ENCODE measurements around the gene TRPC4. TPM values are rescaled to one million over a fixed set of nuclear protein-coding genes. Genes with fewer than 3 reads are reported as not detected.

TRPC4 gene
- total RNA-seq, 4 donors from 2014 or later: 0.33 to 4.2 (median 0.46) TPM; not detected in 1

DNA sequence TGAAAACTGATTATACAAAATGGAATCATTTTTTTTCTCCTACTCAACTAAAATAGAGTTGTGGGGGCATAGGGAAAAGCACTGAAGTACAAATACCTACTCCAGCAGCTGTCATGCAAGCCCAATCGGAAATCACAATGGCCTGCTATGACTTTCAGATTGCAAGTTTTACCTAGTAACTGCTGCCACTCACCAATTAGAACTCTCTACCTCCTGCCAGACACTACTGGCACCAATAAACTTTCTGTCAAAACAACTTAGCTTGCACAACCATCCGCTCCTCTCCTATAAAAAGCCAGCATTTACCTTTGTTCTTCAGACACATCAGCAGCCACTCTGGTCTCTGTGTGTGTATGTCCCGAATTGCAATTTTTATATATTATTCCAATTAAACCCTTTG is 9.3 kb upstream of the TRPC4 start:
- intact Hi-C loops (cut with DNase I): no loop called here
- no peak overlapping the region for H3K27ac ChIP-seq (replicated peaks in 1 of 4)
- no peaks in the 10 kb centered on the region for H3K27me3 ChIP-seq
- DNase-seq (ENCODE audit: extremely low spot score): no peak
- no peaks in the 10 kb centered on the region for H3K9me3 ChIP-seq
- TF ChIP-seq POLR2AphosphoS5 (IDR thresholded peaks at IDR 0.05) (no peak), EP300 (IDR thresholded peaks at IDR 0.05) (no peak), POLR2A (IDR thresholded peaks at IDR 0.05; ENCODE audit: low read depth) (no peak)
- TF ChIP-seq, protein P1, sequence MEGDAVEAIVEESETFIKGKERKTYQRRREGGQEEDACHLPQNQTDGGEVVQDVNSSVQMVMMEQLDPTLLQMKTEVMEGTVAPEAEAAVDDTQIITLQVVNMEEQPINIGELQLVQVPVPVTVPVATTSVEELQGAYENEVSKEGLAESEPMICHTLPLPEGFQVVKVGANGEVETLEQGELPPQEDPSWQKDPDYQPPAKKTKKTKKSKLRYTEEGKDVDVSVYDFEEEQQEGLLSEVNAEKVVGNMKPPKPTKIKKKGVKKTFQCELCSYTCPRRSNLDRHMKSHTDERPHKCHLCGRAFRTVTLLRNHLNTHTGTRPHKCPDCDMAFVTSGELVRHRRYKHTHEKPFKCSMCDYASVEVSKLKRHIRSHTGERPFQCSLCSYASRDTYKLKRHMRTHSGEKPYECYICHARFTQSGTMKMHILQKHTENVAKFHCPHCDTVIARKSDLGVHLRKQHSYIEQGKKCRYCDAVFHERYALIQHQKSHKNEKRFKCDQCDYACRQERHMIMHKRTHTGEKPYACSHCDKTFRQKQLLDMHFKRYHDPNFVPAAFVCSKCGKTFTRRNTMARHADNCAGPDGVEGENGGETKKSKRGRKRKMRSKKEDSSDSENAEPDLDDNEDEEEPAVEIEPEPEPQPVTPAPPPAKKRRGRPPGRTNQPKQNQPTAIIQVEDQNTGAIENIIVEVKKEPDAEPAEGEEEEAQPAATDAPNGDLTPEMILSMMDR (IDR thresholded peaks at IDR 0.05): no peak
- 69% methylated on average over 3 of the region's 3 CpGs for WGBS
- H3K36me3 ChIP-seq: no peaks in the 10 kb centered on the region
- no peaks in the 10 kb centered on the region for H3K4me1 ChIP-seq
- H3K4me3 ChIP-seq: no peak overlapping the region

DNA sequence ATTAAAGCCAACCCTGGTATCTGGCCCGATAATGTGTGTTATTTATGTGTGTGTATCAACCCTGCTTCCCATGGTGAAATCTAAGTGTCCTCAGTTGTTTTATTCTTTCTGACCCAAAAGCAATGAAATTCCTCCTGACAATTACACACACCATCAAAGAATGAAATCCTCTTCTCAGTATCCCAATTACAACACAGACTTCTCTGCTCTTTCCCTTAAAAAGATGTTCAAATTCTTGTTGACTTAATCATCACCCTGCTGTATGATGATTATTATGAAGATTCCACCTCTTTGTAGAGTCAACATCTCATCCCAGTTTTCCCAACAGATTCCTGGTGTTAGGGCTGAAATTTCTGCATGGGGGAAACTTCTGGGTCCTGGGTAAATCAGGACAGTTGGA is 8.9 kb upstream of the TRPC4 start:
- intact Hi-C loops (cut with DNase I): no loop called here
- TF ChIP-seq, protein P1 (IDR thresholded peaks at IDR 0.05): no peak
- TF ChIP-seq EP300 (IDR thresholded peaks at IDR 0.05) (no peak), POLR2A (IDR thresholded peaks at IDR 0.05; ENCODE audit: low read depth) (no peak), POLR2AphosphoS5 (IDR thresholded peaks at IDR 0.05) (no peak)
- Histone ChIP-seq H3K27me3 (no peaks in the 10 kb centered on the region), H3K4me1 (no peaks in the 10 kb centered on the region), H3K4me3 (no peak overlapping the region), H3K27ac (replicated peaks in 1 of 4) (no peak overlapping the region), H3K36me3 (no peaks in the 10 kb centered on the region), H3K9me3 (no peaks in the 10 kb centered on the region)
- WGBS: 87% methylated on average over 1 of the region's 1 CpG
- DNase-seq (ENCODE audit: extremely low spot score): no peak

DNA sequence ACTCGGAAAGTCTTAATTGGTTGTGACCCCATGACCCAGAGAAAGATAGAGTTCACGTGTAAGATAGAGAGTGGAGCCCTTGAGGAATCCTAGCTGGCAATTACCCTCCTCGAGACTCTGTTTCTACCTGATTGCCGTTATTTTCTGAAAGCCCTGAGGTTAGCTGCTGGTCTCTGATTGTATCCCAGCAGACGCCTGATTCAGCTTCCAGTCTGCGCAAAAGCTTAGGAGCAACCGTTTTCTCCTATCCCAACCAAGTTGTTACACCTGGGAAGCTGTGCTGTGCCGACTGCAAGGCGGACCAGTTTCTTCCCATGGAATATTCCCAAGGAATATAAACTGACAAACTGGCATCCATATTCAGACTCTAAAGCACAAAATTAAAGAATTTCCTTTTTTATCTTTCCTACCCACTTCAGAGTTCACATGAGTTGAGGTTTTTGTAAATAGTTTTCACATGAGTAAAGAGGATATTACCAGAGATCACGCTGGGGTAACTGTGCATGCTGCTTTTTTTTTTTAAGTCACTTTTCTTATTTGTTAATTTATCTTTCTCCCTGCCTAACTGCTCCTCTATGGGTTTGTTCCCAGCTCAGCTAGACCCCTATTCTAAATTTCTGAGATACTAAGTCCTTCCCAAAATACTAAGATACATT is 1.5 kb upstream of the TRPC4 start:
- no peak overlapping the region for H3K4me3 ChIP-seq
- H3K27me3 ChIP-seq: peaks cover 0 to 26% (median 15%) of the 10 kb centered on the region in 4 donors
- TF ChIP-seq POLR2AphosphoS5 (IDR thresholded peaks at IDR 0.05): no peak
- DNase-seq (ENCODE audit: extremely low spot score): no peak
- H3K9me3 ChIP-seq: no peaks in the 10 kb centered on the region
- H3K27ac ChIP-seq (replicated peaks in 1 of 4): no peak overlapping the region
- intact Hi-C loops (cut with DNase I): no loop called here
- no peaks in the 10 kb centered on the region for H3K36me3 ChIP-seq
- WGBS: 73% methylated on average over 10 of the region's 10 CpGs
- H3K4me1 ChIP-seq: peaks cover 6 to 18% (median 17%) of the 10 kb centered on the region in 4 donors

DNA sequence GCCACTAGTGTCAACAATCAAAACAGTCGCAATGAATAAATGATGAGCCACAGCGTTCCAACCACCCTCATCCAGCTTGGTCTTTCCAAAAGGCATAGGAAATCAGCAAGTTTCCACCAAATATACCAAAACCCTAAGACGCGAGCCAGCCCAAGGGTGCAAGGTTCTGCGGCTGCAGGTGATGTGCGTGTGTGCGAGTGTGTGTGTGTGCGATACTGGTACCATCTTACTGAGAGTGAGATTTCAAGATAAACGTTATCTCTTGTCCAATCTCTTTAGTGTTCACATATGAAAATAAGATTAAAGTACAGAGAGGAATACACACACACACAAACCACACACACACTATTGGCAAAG is 895 bp upstream of the TRPC4 start:
- no peak for DNase-seq (ENCODE audit: extremely low spot score)
- no peaks in the 10 kb centered on the region for H3K9me3 ChIP-seq
- 62% methylated on average over 7 of the region's 9 CpGs for WGBS
- H3K27me3 ChIP-seq: peaks cover 0 to 26% (median 15%) of the 10 kb centered on the region in 4 donors
- no peaks in the 10 kb centered on the region for H3K36me3 ChIP-seq
- H3K27ac ChIP-seq (replicated peaks in 1 of 4): no peak overlapping the region
- peak overlapping the region; percentile 50 to 59 (median 52) for H3K4me3 ChIP-seq
- H3K4me1 ChIP-seq: peaks cover 6 to 18% (median 17%) of the 10 kb centered on the region in 4 donors
- intact Hi-C loops (cut with DNase I): no loop called here
- TF ChIP-seq POLR2A (IDR thresholded peaks at IDR 0.05; ENCODE audit: low read depth): no peak
- TF ChIP-seq EP300 (IDR thresholded peaks at IDR 0.05): no peak
- TF ChIP-seq, protein P1 (IDR thresholded peaks at IDR 0.05): no peak
- no peak for TF ChIP-seq POLR2AphosphoS5 (IDR thresholded peaks at IDR 0.05)

DNA sequence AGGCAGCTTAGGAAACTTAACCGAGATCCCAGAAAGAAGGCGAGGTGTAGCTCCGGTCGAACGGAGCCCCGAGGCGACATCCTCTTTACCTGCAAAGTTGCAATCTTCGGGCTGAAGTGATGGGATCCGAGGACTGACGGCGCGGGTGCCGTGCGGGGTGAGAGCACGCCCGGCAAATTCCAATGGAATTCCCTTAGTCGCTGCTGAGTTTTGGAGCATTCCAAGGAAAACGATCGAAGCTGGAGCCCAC is 141 bp downstream of the TRPC4 start:
- DNase-seq (ENCODE audit: extremely low spot score): no peak
- H3K9me3 ChIP-seq: no peaks in the 10 kb centered on the region
- H3K36me3 ChIP-seq: no peaks in the 10 kb centered on the region
- TF ChIP-seq POLR2AphosphoS5 (IDR thresholded peaks at IDR 0.05) (no peak), EP300 (IDR thresholded peaks at IDR 0.05) (no peak), POLR2A (IDR thresholded peaks at IDR 0.05; ENCODE audit: low read depth) (no peak)
- TF ChIP-seq, protein P1 (IDR thresholded peaks at IDR 0.05): no peak
- peaks cover 6 to 18% (median 17%) of the 10 kb centered on the region in 4 donors for H3K4me1 ChIP-seq
- intact Hi-C loops (cut with DNase I): no loop called here
- no peak overlapping the region for H3K27ac ChIP-seq (replicated peaks in 1 of 4)
- H3K27me3 ChIP-seq: peaks cover 0 to 26% (median 15%) of the 10 kb centered on the region in 4 donors
- 14% methylated on average over 3 of the region's 19 CpGs for WGBS
- H3K4me3 ChIP-seq: peak overlapping the region; percentile 50 to 59 (median 52)

Measured in esophagus muscularis mucosa (tissue), 4 donors.